B cell (primary cell): ENCODE results near the gene PLD1. TPM values are rescaled to one million over a fixed set of nuclear protein-coding genes. Genes with fewer than 3 reads are reported as not detected.

Experiments
- ATAC-seq: fragments of 200-7000 bp; cut with Tn5 transposase; one replicate; pipeline ENCODE4 v1.10.0; 2021; ENCODE audit warnings: low read depth, mild to moderate bottlenecking, moderate number of reproducible peaks, moderate library complexity
- CTCF ChIA-PET: fragments of 350-600 bp; sonication (Branson Sonifier 250); formaldehyde crosslinking; loops from one replicate; lab custom pipeline; 2021; ENCODE audit warnings: antibody characterized with exemption, inconsistent platforms; lab: Charles Lee
- POLR2A ChIA-PET: fragments of 350-600 bp; sonication (Branson Sonifier 250); formaldehyde crosslinking; loops from one replicate; lab custom pipeline; 2021; ENCODE audit warnings: antibody characterized with exemption; lab: Charles Lee
- DNase-seq: peaks from one replicate; pipeline ENCODE4 v3.0.0; 2013
- H2AFZ ChIP-seq: 2 replicates; pipeline ENCODE4 v1.6.1; 2012; ENCODE audit warnings: mild to moderate bottlenecking, low read depth, low read length; ENCODE audit not compliant: insufficient read depth, poor library complexity, severe bottlenecking
- H3K27ac ChIP-seq, 2 donors: 1 replicate in 1 of 2; 2 replicates in 1 of 2; pipeline ENCODE4 v1.5.1; 2012 to 2013; ENCODE audit warnings: low read length in 2 of 2, mild to moderate bottlenecking in 2 of 2, moderate library complexity in 1 of 2
- H3K27me3 ChIP-seq, 4 experiments: fragments of 200-600 bp in 1 of 4; sonication (generic) in 1 of 4; replicated peaks in 1 of 4; 1 replicate in 2 of 4; 2 replicates in 2 of 4; pipeline versions ENCODE4 v1.6.1 to v1.7.0; 2013 to 2016; ENCODE audit warnings: low read length in 3 of 4, mild to moderate bottlenecking in 2 of 4, mixed read lengths in 1 of 4, moderate library complexity in 1 of 4; ENCODE audit not compliant: insufficient read depth in 4 of 4, control insufficient read depth in 3 of 4; ENCODE audit errors: control extremely low read depth in 1 of 4
- H3K36me3 ChIP-seq, 2 experiments: replicated peaks in 1 of 2; 1 replicate in 1 of 2; 2 replicates in 1 of 2; pipeline versions ENCODE4 v1.6.1 to v1.7.1; 2013; ENCODE audit warnings: low read length in 1 of 2; ENCODE audit not compliant: insufficient read depth in 2 of 2, control insufficient read depth in 1 of 2; ENCODE audit errors: control extremely low read depth in 1 of 2, extremely low read depth in 1 of 2
- H3K4me1 ChIP-seq, 2 donors: fragments of 200-600 bp in 1 of 2; sonication (generic) in 1 of 2; 1 replicate in 1 of 2; 2 replicates in 1 of 2; pipeline versions ENCODE4 v1.5.1 to v1.6.1; 2013 to 2017; ENCODE audit warnings: low read length in 2 of 2; ENCODE audit not compliant: control insufficient read depth in 2 of 2, insufficient read depth in 2 of 2
- H3K4me2 ChIP-seq: replicated peaks from 2 replicates; pipeline ENCODE3; 2012; ENCODE audit warnings: mild to moderate bottlenecking, low read depth, low read length; ENCODE audit not compliant: poor library complexity, severe bottlenecking
- H3K4me3 ChIP-seq, 5 experiments: fragments of 200-600 bp in 1 of 5; sonication (generic) in 1 of 5; 1 replicate in 3 of 5; 2 replicates in 2 of 5; pipeline versions ENCODE4 v1.5.1 to v1.7.0; 2011 to 2016; ENCODE audit warnings: low read length in 4 of 5, mild to moderate bottlenecking in 4 of 5, low read depth in 2 of 5, control low read depth in 1 of 5, moderate library complexity in 1 of 5; ENCODE audit not compliant: insufficient read depth in 1 of 5; ENCODE audit errors: control extremely low read depth in 1 of 5, extremely low read depth in 1 of 5
- H3K79me2 ChIP-seq: fragments of 200-600 bp; sonication (generic); one replicate; pipeline ENCODE4 v1.6.0; 2016; ENCODE audit warnings: low read length; ENCODE audit not compliant: control insufficient read depth, insufficient read depth
- H3K9ac ChIP-seq: fragments of 200-600 bp; sonication (generic); 2 replicates; pipeline ENCODE4 v1.6.1; 2017; ENCODE audit warnings: mild to moderate bottlenecking, low read length, moderate library complexity
- H3K9me3 ChIP-seq, 3 donors: one replicate each; pipeline versions ENCODE4 v1.6.1 to v1.7.1; 2013; ENCODE audit warnings: low read length in 2 of 3; ENCODE audit not compliant: control insufficient read depth in 2 of 3, insufficient read depth in 1 of 3; ENCODE audit errors: control extremely low read depth in 1 of 3
- H4K20me1 ChIP-seq: 2 replicates; pipeline ENCODE4 v1.6.0; 2012; ENCODE audit warnings: mild to moderate bottlenecking, low read length; ENCODE audit not compliant: insufficient read depth, control insufficient read depth, poor library complexity, severe bottlenecking
- H3K27ac Mint-ChIP-seq: one replicate; pipeline ENCODE4 v1.8.0; 2021; ENCODE audit warnings: mixed read lengths
- H3K27me3 Mint-ChIP-seq: one replicate; pipeline ENCODE4 v1.8.0; 2021; ENCODE audit warnings: mixed read lengths
- H3K4me1 Mint-ChIP-seq: one replicate; pipeline ENCODE4 v1.8.0; 2021; ENCODE audit warnings: mixed read lengths
- H3K4me3 Mint-ChIP-seq: one replicate; pipeline ENCODE4 v1.8.0; 2021; ENCODE audit warnings: mixed read lengths
- H3K9me3 Mint-ChIP-seq: one replicate; pipeline ENCODE4 v1.8.0; 2022; ENCODE audit warnings: mixed read lengths; ENCODE audit not compliant: insufficient read depth
- EZH2 ChIP-seq: IDR thresholded peaks from 2 replicates; pipeline ENCODE4 v1.6.1; 2012; ENCODE audit warnings: borderline replicate concordance, low read depth, mild to moderate bottlenecking, moderate library complexity, low read length; ENCODE audit not compliant: insufficient read depth, poor library complexity, severe bottlenecking
- WGBS: methylation state at CpG from one replicate; pipeline ENCODE4 v1.1.5; 2013; ENCODE audit warnings: missing lambda C conversion rate; ENCODE audit not compliant: insufficient coverage; 5-methylcytosine and 5-hydroxymethylcytosine counted together
- intact Hi-C: fragments of 100-400 bp; cut with micrococcal nuclease; formaldehyde crosslinking; loops from one replicate; pipeline ENCODE4 v1.10.0; 2022
- polyA plus RNA-seq: library from polyadenylated mRNA; depleted of rRNA; stranded (reverse); fragments of >200 nt; gene quantifications from 2 replicates; pipeline ENCODE4 v1.2.3, GENCODE V29; 2012
- total RNA-seq, 2 donors: library from RNA; stranded (reverse); fragments of 120-200 nt in 1 of 2; gene quantifications; 1 replicate in 1 of 2; 2 replicates in 1 of 2; pipeline versions ENCODE4 v1.2.3 to v1.2.4, GENCODE V29; 2013 to 2022
- TF ChIP-seq, protein P1 (sequence below): fragments of 200-600 bp; IDR thresholded peaks from one replicate; pipeline ENCODE4 v1.8.0; 2022; ENCODE audit warnings: antibody characterized with exemption, mild to moderate bottlenecking

Gene PLD1
- total and polyA plus RNA-seq, 2 donors (not counting 1 experiment from before 2014, with no cell fraction given): 0.24 to 0.52 TPM

GRCh38 chr3:171811295-171811912, 1.1 kb upstream of the PLD1 start:
- Histone ChIP-seq H4K20me1 (no peaks in the 10 kb centered on the region), H3K9ac (no peak overlapping the region), H3K36me3 (no peaks in the 10 kb centered on the region), H2AFZ (no peak overlapping the region), H3K79me2 (no peaks in the 10 kb centered on the region), H3K4me2 (no peak overlapping the region), H3K4me1 (peaks cover 11 to 17% of the 10 kb centered on the region in 2 donors), H3K9me3 (peaks cover 0 to 3% (median 0%) of the 10 kb centered on the region in 3 donors), H3K27ac (no peak overlapping the region), H3K27me3 (peaks cover 0 to 21% (median 16%) of the 10 kb centered on the region in 4 experiments), H3K4me3 (no peak overlapping the region)
- intact Hi-C loops: no loop called here
- ChIA-PET CTCF (no interaction called here), POLR2A (no interaction called here)
- peaks cover 14% of the 10 kb centered on the region for H3K4me1 Mint-ChIP-seq
- DNase-seq (no peak), ATAC-seq (no peak)
- H3K9me3 Mint-ChIP-seq: peaks cover 2% of the 10 kb centered on the region
- no peak overlapping the region for H3K4me3 Mint-ChIP-seq
- H3K27ac Mint-ChIP-seq: no peak overlapping the region
- no peak for TF ChIP-seq EZH2
- TF ChIP-seq, protein P1, sequence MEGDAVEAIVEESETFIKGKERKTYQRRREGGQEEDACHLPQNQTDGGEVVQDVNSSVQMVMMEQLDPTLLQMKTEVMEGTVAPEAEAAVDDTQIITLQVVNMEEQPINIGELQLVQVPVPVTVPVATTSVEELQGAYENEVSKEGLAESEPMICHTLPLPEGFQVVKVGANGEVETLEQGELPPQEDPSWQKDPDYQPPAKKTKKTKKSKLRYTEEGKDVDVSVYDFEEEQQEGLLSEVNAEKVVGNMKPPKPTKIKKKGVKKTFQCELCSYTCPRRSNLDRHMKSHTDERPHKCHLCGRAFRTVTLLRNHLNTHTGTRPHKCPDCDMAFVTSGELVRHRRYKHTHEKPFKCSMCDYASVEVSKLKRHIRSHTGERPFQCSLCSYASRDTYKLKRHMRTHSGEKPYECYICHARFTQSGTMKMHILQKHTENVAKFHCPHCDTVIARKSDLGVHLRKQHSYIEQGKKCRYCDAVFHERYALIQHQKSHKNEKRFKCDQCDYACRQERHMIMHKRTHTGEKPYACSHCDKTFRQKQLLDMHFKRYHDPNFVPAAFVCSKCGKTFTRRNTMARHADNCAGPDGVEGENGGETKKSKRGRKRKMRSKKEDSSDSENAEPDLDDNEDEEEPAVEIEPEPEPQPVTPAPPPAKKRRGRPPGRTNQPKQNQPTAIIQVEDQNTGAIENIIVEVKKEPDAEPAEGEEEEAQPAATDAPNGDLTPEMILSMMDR: no peak
- peaks cover 30% of the 10 kb centered on the region for H3K27me3 Mint-ChIP-seq
- 100% methylated on average over 1 of the region's 4 CpGs for WGBS

GRCh38 chr3:171810629-171811294, 479 bp upstream of the PLD1 start:
- CTCF ChIA-PET: no interaction called here
- Histone ChIP-seq H3K9ac (no peak overlapping the region), H3K4me2 (peak overlapping the region; percentile 75), H3K79me2 (no peaks in the 10 kb centered on the region), H3K4me1 (peaks cover 11 to 17% of the 10 kb centered on the region in 2 donors), H2AFZ (peak overlapping the region; percentile 69), H3K9me3 (peaks cover 0 to 3% (median 0%) of the 10 kb centered on the region in 3 donors), H4K20me1 (no peaks in the 10 kb centered on the region), H3K27me3 (peaks cover 0 to 21% (median 16%) of the 10 kb centered on the region in 4 experiments), H3K4me3 (peak overlapping the region in 1 of 5 experiments; percentile 50), H3K27ac (no peak overlapping the region), H3K36me3 (no peaks in the 10 kb centered on the region)
- Mint-ChIP-seq H3K27me3 (peaks cover 30% of the 10 kb centered on the region), H3K4me3 (peak overlapping the region; percentile 64), H3K27ac (no peak overlapping the region), H3K4me1 (peaks cover 14% of the 10 kb centered on the region), H3K9me3 (peaks cover 2% of the 10 kb centered on the region)
- ATAC-seq (no peak), DNase-seq (no peak)
- intact Hi-C loops: no loop called here
- TF ChIP-seq EZH2: no peak
- TF ChIP-seq, protein P1: no peak
- POLR2A ChIA-PET: no interaction called here
- 12% methylated on average over 13 of the region's 22 CpGs for WGBS
